Peyer's patch (tissue), 4 donors: ENCODE data around the gene DQX1. TPM values are rescaled to one million over a fixed set of nuclear protein-coding genes. Genes with fewer than 3 reads are reported as not detected.

Source experiments
- DNase-seq, 3 donors: peaks; one replicate each; pipeline ENCODE4 v3.0.0-alpha.2; 2017 to 2019
- H3K27ac ChIP-seq, 4 donors: fragments of 200-600 bp; sonication (generic); one replicate each; pipeline ENCODE4 v1.5.1; 2016 to 2019
- H3K27me3 ChIP-seq, 2 donors: fragments of 200-600 bp; sonication (generic); one replicate each; pipeline ENCODE4 v1.5.1; 2019
- H3K36me3 ChIP-seq, 3 donors: fragments of 200-600 bp; sonication (generic); one replicate each; pipeline ENCODE4 v1.5.1; 2016 to 2019
- H3K4me1 ChIP-seq, 4 donors: fragments of 200-600 bp; sonication (generic); one replicate each; pipeline ENCODE4 v1.5.1; 2016 to 2019
- H3K4me3 ChIP-seq, 4 donors: fragments of 200-600 bp; sonication (generic); 1 replicate in 3 of 4; 2 replicates in 1 of 4; pipeline ENCODE4 v1.5.1; 2016 to 2019; ENCODE audit warnings: mild to moderate bottlenecking in 1 of 4
- H3K9me3 ChIP-seq, 4 donors: fragments of 200-600 bp; sonication (generic); one replicate each; pipeline ENCODE4 v1.5.1; 2016 to 2019; ENCODE audit warnings: mild to moderate bottlenecking in 1 of 4
- POLR2A ChIP-seq, 2 donors: fragments of 450-650 bp; IDR thresholded peaks; one replicate each; pipeline ENCODE4 v1.5.1; 2017; ENCODE audit warnings: antibody characterized with exemption in 2 of 2, mild to moderate bottlenecking in 2 of 2, moderate library complexity in 2 of 2
- total RNA-seq, 4 donors: library from RNA; depleted of rRNA; stranded (reverse); fragments of >200 nt; gene quantifications; one replicate each; pipeline ENCODE4 v1.1.0, GENCODE V29; 2016
- TF ChIP-seq, protein P1 (sequence below), 6 experiments: fragments of 450-650 bp in 4 of 6; fragments of 200-600 bp in 2 of 6; sonication (generic) in 1 of 6; IDR thresholded peaks; one replicate each; pipeline ENCODE4 v1.5.1; 2017 to 2019; ENCODE audit warnings: antibody characterized with exemption in 6 of 6, mild to moderate bottlenecking in 3 of 6, moderate library complexity in 1 of 6

Gene DQX1, protein sequence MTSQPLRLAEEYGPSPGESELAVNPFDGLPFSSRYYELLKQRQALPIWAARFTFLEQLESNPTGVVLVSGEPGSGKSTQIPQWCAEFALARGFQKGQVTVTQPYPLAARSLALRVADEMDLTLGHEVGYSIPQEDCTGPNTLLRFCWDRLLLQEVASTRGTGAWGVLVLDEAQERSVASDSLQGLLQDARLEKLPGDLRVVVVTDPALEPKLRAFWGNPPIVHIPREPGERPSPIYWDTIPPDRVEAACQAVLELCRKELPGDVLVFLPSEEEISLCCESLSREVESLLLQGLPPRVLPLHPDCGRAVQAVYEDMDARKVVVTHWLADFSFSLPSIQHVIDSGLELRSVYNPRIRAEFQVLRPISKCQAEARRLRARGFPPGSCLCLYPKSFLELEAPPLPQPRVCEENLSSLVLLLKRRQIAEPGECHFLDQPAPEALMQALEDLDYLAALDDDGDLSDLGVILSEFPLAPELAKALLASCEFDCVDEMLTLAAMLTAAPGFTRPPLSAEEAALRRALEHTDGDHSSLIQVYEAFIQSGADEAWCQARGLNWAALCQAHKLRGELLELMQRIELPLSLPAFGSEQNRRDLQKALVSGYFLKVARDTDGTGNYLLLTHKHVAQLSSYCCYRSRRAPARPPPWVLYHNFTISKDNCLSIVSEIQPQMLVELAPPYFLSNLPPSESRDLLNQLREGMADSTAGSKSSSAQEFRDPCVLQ
- total RNA-seq, result 100 to 1,000 TPM in 1 of 4 donors, 10 to 100 TPM in 3; 14.0 to 116 (median 75.3) TPM

DNA sequence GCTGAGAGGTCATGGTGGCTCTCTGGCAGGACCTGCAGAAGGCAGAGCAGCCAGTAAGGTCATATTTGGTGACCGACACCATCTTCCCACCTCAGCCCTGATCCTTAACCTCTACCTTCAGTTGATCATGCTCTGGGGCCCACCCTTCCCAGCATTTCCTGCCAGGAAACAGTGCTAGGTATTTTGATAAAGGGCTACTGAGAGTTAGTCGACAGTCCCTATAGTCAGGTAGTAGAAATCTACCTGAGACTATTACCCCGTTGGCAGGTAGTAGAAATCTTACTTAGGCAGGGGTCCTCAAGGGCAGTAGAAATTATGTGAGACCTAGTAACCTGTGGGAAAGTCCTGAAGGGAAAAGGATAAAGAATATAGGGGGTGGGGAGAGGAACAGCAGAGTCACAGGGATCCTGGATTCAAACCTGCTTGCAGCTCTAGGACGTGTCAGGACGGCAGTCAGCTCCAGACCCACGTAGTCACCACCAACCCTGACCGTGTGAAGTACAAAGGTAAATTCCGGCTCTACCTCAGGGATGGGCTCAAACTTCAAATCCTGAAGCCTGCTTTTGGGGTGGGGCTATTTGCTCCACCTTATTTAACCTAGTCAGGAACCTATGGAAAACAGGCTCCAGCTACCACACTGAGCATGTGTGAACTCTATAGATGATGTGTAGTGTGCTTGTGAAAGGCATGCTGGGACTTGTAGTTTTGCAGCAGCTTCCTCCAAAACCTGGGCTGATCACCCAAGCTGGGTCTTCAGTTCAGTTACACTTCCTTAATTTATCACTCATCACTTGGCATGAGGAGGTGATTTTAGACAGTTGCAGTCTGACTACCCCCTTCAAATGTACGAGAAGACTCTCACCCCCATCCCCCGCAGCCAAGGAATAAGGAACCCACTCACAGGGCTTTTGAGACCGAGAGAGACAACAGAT lies at the start of gene DQX1:
Gene DQX1 (minus strand): TSS at position 515 of the 932 bp plus-strand sequence. CDS start 502 bp downstream, at position 13.
- DNase-seq, result peak in 2 of 3 donors; percentile 35 to 82
- Histone ChIP-seq H3K9me3 (no peaks in the 10 kb centered on the region), H3K27me3 (no peaks in the 10 kb centered on the region), H3K4me3 (peak within 1 kb of the TSS in 3 of 4 donors; percentile 17 to 55 (median 43)), H3K36me3 (peaks cover 0 to 19% (median 0%) of the 10 kb centered on the region in 3 donors), H3K4me1 (peaks cover 0 to 16% (median 9%) of the 10 kb centered on the region in 4 donors), H3K27ac (peak within 1 kb of the TSS in 3 of 4 donors; percentile 55 to 69 (median 64))
- TF ChIP-seq POLR2A (IDR thresholded peaks at IDR 0.05), result peak; percentile 68 to 88
- TF ChIP-seq, protein P1, sequence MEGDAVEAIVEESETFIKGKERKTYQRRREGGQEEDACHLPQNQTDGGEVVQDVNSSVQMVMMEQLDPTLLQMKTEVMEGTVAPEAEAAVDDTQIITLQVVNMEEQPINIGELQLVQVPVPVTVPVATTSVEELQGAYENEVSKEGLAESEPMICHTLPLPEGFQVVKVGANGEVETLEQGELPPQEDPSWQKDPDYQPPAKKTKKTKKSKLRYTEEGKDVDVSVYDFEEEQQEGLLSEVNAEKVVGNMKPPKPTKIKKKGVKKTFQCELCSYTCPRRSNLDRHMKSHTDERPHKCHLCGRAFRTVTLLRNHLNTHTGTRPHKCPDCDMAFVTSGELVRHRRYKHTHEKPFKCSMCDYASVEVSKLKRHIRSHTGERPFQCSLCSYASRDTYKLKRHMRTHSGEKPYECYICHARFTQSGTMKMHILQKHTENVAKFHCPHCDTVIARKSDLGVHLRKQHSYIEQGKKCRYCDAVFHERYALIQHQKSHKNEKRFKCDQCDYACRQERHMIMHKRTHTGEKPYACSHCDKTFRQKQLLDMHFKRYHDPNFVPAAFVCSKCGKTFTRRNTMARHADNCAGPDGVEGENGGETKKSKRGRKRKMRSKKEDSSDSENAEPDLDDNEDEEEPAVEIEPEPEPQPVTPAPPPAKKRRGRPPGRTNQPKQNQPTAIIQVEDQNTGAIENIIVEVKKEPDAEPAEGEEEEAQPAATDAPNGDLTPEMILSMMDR (IDR thresholded peaks at IDR 0.05), result no peak

DNA sequence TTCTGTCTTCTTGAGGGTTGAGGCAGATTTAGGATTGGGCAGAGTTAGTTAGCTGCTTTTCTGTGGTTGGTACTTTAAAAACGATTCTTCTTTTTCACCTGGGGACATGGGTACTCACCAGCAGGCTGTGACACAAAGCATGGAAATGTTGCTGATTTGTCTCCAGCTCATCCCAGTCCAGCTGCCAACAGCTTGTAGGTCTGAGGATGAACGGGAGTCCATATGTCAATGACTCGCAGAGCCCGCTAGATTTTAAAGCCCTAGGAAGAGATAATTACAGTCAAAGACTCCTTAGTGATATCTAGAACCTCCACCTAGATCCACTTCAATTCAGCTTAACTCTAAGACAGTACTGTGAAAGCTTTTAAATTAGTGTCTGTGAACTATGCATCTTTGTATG lies 49.3 kb upstream of the DQX1 start:
- no peaks in the 10 kb centered on the region for H3K27me3 ChIP-seq
- TF ChIP-seq, protein P1 (IDR thresholded peaks at IDR 0.05), result no peak
- TF ChIP-seq POLR2A (IDR thresholded peaks at IDR 0.05), result no peak

DNA sequence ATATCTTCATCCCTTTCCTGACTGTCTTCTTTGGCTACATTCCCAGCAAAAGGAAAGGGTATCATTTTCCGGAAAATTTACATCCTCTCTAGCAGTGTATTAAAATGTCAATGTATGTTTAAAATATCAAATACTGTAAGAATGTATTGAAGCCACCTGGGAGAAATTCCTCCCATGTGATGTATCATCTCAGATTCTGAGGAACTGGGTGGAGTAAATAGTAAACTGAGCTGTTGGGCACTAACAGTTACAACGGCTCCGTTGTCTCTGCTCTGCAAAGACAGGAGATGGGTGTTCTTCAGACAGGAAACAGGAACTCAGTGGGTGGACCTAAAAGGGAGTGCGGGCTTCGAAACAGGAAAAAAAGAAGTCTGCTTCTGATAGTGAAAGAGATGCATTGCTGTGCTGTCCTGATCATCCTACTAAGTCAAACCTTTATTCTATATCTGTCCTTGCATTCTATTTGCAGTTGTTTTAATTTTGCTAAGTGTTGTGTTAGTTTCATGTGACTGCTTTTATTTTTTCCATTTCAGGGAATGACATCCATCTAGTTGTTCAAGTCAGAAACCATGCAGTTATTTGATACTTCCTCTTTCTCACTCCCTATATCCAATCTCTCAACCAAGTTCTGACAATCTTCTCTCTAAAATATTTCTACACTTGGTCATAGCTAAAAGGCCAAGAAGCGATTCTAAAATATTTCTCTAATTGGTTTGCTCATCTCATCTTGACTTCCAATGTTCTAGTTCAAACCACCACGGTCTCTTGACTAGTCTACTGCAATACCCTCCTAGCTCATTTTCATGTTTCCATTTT lies 47.9 kb upstream of the DQX1 start:
- peaks cover 0 to 11% (median 0%) of the 10 kb centered on the region in 4 donors for H3K4me1 ChIP-seq
- H3K9me3 ChIP-seq, result no peaks in the 10 kb centered on the region
- no peak overlapping the region for H3K4me3 ChIP-seq
- peak overlapping the region in 1 of 4 donors; percentile 33 for H3K27ac ChIP-seq
- TF ChIP-seq POLR2A (IDR thresholded peaks at IDR 0.05), result no peak
- TF ChIP-seq, protein P1 (IDR thresholded peaks at IDR 0.05), result no peak
- DNase-seq, result peak in 1 of 3 donors; percentile 48
- no peaks in the 10 kb centered on the region for H3K36me3 ChIP-seq
- H3K27me3 ChIP-seq, result no peaks in the 10 kb centered on the region

More for the DNA sequence above, 49.3 kb upstream of the DQX1 start:
- Histone ChIP-seq H3K27ac (no peak overlapping the region), H3K4me1 (peaks cover 0 to 11% (median 0%) of the 10 kb centered on the region in 4 donors), H3K4me3 (no peak overlapping the region), H3K9me3 (no peaks in the 10 kb centered on the region), H3K36me3 (no peaks in the 10 kb centered on the region)
- DNase-seq, result no peak

DNA sequence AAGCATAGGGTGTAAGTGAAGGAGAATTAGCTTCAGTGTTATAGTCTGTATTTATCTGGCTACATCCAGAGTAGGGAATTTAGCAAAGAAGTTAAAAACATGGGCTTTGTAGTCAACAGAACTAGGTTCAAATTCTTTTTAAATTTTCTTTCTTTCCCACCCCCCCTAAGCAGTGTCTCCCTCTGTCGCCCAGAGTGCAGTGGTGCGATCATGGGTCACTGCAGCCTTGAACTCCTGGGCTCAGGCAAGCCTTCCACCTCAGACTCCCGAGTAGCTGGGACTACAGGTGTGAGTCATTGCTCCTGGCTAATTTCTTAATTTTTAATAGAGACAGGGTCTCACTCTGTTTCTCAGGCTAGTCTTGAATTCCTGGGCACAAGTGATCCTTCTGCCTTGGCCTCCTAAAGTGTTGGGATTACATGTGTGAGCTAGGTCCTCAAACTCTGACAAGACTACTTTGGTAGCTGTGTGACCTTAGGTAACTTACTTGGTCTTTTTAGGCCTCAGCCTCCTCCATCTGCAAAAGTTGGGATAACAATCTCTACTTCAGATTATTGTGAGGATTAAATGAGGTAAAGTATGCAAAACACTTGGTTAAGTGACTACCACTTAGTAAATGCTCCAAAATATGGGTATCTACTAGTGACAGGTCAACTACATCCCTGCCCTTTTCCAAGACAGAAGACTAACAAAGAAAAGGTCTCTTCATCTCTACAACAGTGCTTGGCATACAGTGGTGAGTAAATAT lies 46.3 kb upstream of the DQX1 start:
- Histone ChIP-seq H3K36me3 (no peaks in the 10 kb centered on the region), H3K4me3 (no peak overlapping the region), H3K9me3 (no peaks in the 10 kb centered on the region), H3K27ac (no peak overlapping the region), H3K27me3 (no peaks in the 10 kb centered on the region), H3K4me1 (peaks cover 0 to 11% (median 0%) of the 10 kb centered on the region in 4 donors)
- no peak for DNase-seq
- no peak for TF ChIP-seq POLR2A (IDR thresholded peaks at IDR 0.05)
- TF ChIP-seq, protein P1 (IDR thresholded peaks at IDR 0.05), result peak in 1 of 6 experiments; percentile 12
